SK-N-SH (cell line): ENCODE measurements around the gene LPP.

Source experiments
- CTCF ChIP-seq: fragments of 200-600 bp; sonication (generic); IDR thresholded peaks from 2 replicates; pipeline ENCODE4 v1.6.1; 2017; ENCODE audit warnings: antibody characterized with exemption, mild to moderate bottlenecking, moderate library complexity
- EP300 ChIP-seq, 2 experiments: IDR thresholded peaks; 2 replicates each; pipeline versions ENCODE4 v1.4.0 to v1.6.1; 2012; ENCODE audit warnings: borderline replicate concordance in 1 of 2, low read depth in 1 of 2, low read length in 1 of 2
- EZH2phosphoT487 ChIP-seq: fragments of 200-600 bp; sonication (generic); IDR thresholded peaks from 2 replicates; pipeline ENCODE4 v1.6.1; 2017; ENCODE audit warnings: low read depth, mixed run types, mild to moderate bottlenecking, antibody characterized with exemption, moderate library complexity, borderline replicate concordance
- FOXM1 ChIP-seq: IDR thresholded peaks from 2 replicates; pipeline ENCODE4 v1.4.0; 2012; ENCODE audit warnings: low read depth, mild to moderate bottlenecking
- JUND ChIP-seq: IDR thresholded peaks from 2 replicates; pipeline ENCODE4 v1.4.0; 2012
- MAX ChIP-seq: IDR thresholded peaks from 2 replicates; pipeline ENCODE4 v1.4.0; 2012; ENCODE audit warnings: low read depth
- MXI1 ChIP-seq: IDR thresholded peaks from 2 replicates; pipeline ENCODE4 v1.6.1; 2012; ENCODE audit warnings: mild to moderate bottlenecking, low read depth, low read length, improper control_type of control experiment
- POLR2AphosphoS5 ChIP-seq: IDR thresholded peaks from 2 replicates; pipeline ENCODE4 v1.6.1; 2012; ENCODE audit warnings: low read depth, low read length
- RAD21 ChIP-seq: IDR thresholded peaks from 2 replicates; pipeline ENCODE4 v1.6.1; 2012; ENCODE audit warnings: mild to moderate bottlenecking, low read length
- RCOR1 ChIP-seq: fragments of 150-350 bp; IDR thresholded peaks from 2 replicates; pipeline ENCODE4 v1.6.1; 2017; ENCODE audit warnings: antibody characterized with exemption, low read length
- RFX5 ChIP-seq: IDR thresholded peaks from 2 replicates; pipeline ENCODE4 v1.6.1; 2012; ENCODE audit warnings: mild to moderate bottlenecking, improper control_type of control experiment, low read length
- USF2 ChIP-seq: fragments of 150-350 bp; IDR thresholded peaks from 2 replicates; pipeline ENCODE4 v1.6.1; 2017; ENCODE audit warnings: antibody characterized with exemption, low read length, low read depth, borderline replicate concordance
- YY1 ChIP-seq: IDR thresholded peaks from 2 replicates; pipeline ENCODE4 v1.4.0; 2012; ENCODE audit warnings: low read depth, mild to moderate bottlenecking
- TF ChIP-seq, protein P1 (sequence below): fragments of 150-350 bp; IDR thresholded peaks from 2 replicates; pipeline ENCODE4 v1.6.1; 2016; ENCODE audit warnings: mild to moderate bottlenecking, low read depth, low read length

- no peak for TF ChIP-seq CTCF
- TF ChIP-seq POLR2AphosphoS5, result no peak
- no peak for TF ChIP-seq FOXM1
- no peak for TF ChIP-seq YY1
- TF ChIP-seq RAD21, result no peak
- TF ChIP-seq RCOR1, result no peak
- TF ChIP-seq RFX5, result no peak
- TF ChIP-seq USF2, result no peak
- TF ChIP-seq EP300 (IDR thresholded peaks at IDR 0.05; ENCODE audit: borderline replicate concordance in 1 of 2, low read depth in 1 of 2, low read length in 1 of 2), result no peak
- no peak for TF ChIP-seq MXI1
- TF ChIP-seq, protein P1, sequence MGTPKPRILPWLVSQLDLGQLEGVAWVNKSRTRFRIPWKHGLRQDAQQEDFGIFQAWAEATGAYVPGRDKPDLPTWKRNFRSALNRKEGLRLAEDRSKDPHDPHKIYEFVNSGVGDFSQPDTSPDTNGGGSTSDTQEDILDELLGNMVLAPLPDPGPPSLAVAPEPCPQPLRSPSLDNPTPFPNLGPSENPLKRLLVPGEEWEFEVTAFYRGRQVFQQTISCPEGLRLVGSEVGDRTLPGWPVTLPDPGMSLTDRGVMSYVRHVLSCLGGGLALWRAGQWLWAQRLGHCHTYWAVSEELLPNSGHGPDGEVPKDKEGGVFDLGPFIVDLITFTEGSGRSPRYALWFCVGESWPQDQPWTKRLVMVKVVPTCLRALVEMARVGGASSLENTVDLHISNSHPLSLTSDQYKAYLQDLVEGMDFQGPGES, result no peak
- TF ChIP-seq EZH2phosphoT487, result no peak
- no peak for TF ChIP-seq MAX
- TF ChIP-seq JUND, result no peak
These were observed 516.5 kb downstream of the LPP start for GRCh38 chr3:188670446-188670845.
